Neural cell (in vitro differentiated cells): ENCODE results near the gene SPRR1B. TPM values are rescaled to one million over a fixed set of nuclear protein-coding genes. Genes with fewer than 3 reads are reported as not detected.

ENCODE experiments used
- H2AFZ ChIP-seq: fragments of 200-600, 300-800 bp; sonication (generic), shearing (Covaris generic); 2 replicates; pipeline ENCODE4 v1.6.0; 2014; ENCODE audit warnings: low read depth, mild to moderate bottlenecking, antibody characterized with exemption, low read length, moderate library complexity
- H3F3A ChIP-seq: fragments of 200-600 bp; shearing (Covaris generic); 2 replicates; pipeline ENCODE4 v1.6.1; 2016; ENCODE audit warnings: mild to moderate bottlenecking, moderate library complexity, mixed read lengths, antibody characterized with exemption, low read length; ENCODE audit not compliant: insufficient read depth, poor library complexity, severe bottlenecking
- H3K27ac ChIP-seq: fragments of 200-600, 300-800 bp; sonication (generic), shearing (Covaris generic); 2 replicates; pipeline ENCODE4 v1.5.1; 2014; ENCODE audit warnings: mild to moderate bottlenecking, low read length, moderate library complexity
- H3K27me3 ChIP-seq: fragments of 300-800, 200-600 bp; sonication (generic), shearing (Covaris generic); 2 replicates; pipeline ENCODE4 v1.6.0; 2014; ENCODE audit warnings: mild to moderate bottlenecking, low read depth, low read length, moderate library complexity; ENCODE audit not compliant: insufficient read depth
- H3K36me3 ChIP-seq: fragments of 300-800, 200-600 bp; sonication (generic), shearing (Covaris generic); 2 replicates; pipeline ENCODE4 v1.5.1; 2014; ENCODE audit warnings: mild to moderate bottlenecking, antibody characterized with exemption, low read length, moderate library complexity; ENCODE audit not compliant: insufficient read depth
- H3K4me2 ChIP-seq: fragments of 300-800, 200-600 bp; sonication (generic), shearing (Covaris generic); 2 replicates; pipeline ENCODE4 v1.6.0; 2014; ENCODE audit warnings: mild to moderate bottlenecking, low read length
- H3K4me3 ChIP-seq: fragments of 300-800, 200-600 bp; sonication (generic), shearing (Covaris generic); 2 replicates; pipeline ENCODE4 v1.5.1; 2014; ENCODE audit warnings: mild to moderate bottlenecking, low read length, moderate library complexity
- H3K79me2 ChIP-seq: fragments of 200-600 bp; shearing (Covaris generic); replicated peaks from 2 replicates; pipeline ENCODE4 v1.6.0; 2014; ENCODE audit warnings: mild to moderate bottlenecking, low read length, moderate library complexity; ENCODE audit not compliant: insufficient read depth
- H3K9ac ChIP-seq: fragments of 300-800, 200-600 bp; sonication (generic), shearing (Covaris generic); 2 replicates; pipeline ENCODE4 v1.6.1; 2016; ENCODE audit warnings: mild to moderate bottlenecking, low read length, mixed read lengths
- H3K9me2 ChIP-seq: fragments of 200-600 bp; shearing (Covaris generic); 2 replicates; pipeline ENCODE4 v1.6.1; 2016; ENCODE audit warnings: mild to moderate bottlenecking, low read length, mixed read lengths; ENCODE audit not compliant: insufficient read depth
- H3K9me3 ChIP-seq: fragments of 200-600, 300-800 bp; sonication (generic), shearing (Covaris generic); 2 replicates; pipeline ENCODE4 v1.6.1; 2016; ENCODE audit warnings: mild to moderate bottlenecking, mixed run types, low read length, moderate library complexity, mixed read lengths
- H4K20me1 ChIP-seq: fragments of 200-600 bp; shearing (Covaris generic); 2 replicates; pipeline ENCODE4 v1.6.1; 2016; ENCODE audit warnings: mild to moderate bottlenecking, mixed run types; ENCODE audit not compliant: insufficient read depth
- CTCF ChIP-seq: fragments of 450-650 bp; IDR thresholded peaks from 2 replicates; pipeline ENCODE4 v1.5.1; 2014; ENCODE audit warnings: antibody characterized with exemption, mild to moderate bottlenecking, moderate library complexity; ENCODE audit not compliant: poor library complexity, severe bottlenecking
- EP300 ChIP-seq: fragments of 450-650 bp; conservative IDR thresholded peaks from 2 replicates; pipeline ENCODE4 v1.6.1; 2014; ENCODE audit warnings: antibody characterized with exemption, mild to moderate bottlenecking, moderate library complexity; ENCODE audit not compliant: poor library complexity, severe bottlenecking
- EZH2 ChIP-seq: fragments of 200-600, 300-800 bp; shearing (Covaris generic), sonication (generic); IDR thresholded peaks from 2 replicates; pipeline ENCODE4 v1.6.1; 2014; ENCODE audit warnings: antibody characterized with exemption, low read length, borderline replicate concordance, mild to moderate bottlenecking; ENCODE audit not compliant: insufficient read depth, poor library complexity, severe bottlenecking
- MXI1 ChIP-seq: fragments of 450-650 bp; conservative IDR thresholded peaks from 2 replicates; pipeline ENCODE4 v1.6.1; 2014; ENCODE audit warnings: antibody characterized with exemption, mild to moderate bottlenecking; ENCODE audit not compliant: poor library complexity, severe bottlenecking
- POLR2AphosphoS5 ChIP-seq: IDR thresholded peaks from 2 replicates; pipeline ENCODE4 v1.6.1; 2012
- RAD21 ChIP-seq: fragments of 450-650 bp; conservative IDR thresholded peaks from 2 replicates; pipeline ENCODE4 v1.6.1; 2014; ENCODE audit warnings: antibody characterized with exemption, mild to moderate bottlenecking, moderate library complexity
- REST ChIP-seq: IDR thresholded peaks from 2 replicates; pipeline ENCODE4 v1.6.1; 2012; ENCODE audit warnings: borderline replicate concordance
- SMC3 ChIP-seq: fragments of 450-650 bp; conservative IDR thresholded peaks from 2 replicates; pipeline ENCODE4 v1.6.1; 2014; ENCODE audit warnings: antibody characterized with exemption, mild to moderate bottlenecking, moderate library complexity; ENCODE audit not compliant: poor library complexity
- TAF1 ChIP-seq: IDR thresholded peaks from 2 replicates; pipeline ENCODE4 v1.6.1; 2012; ENCODE audit warnings: low read depth
- polyA plus RNA-seq: library from polyadenylated mRNA; depleted of rRNA; stranded (reverse); fragments of >200 nt; gene quantifications from 2 replicates; pipeline ENCODE4 v1.2.3, GENCODE V29; 2014

SPRR1B gene
- polyA plus RNA-seq, 1 donor from 2014 or later = not detected

- no peaks in the 10 kb centered on the region for H3K9me2 ChIP-seq
- no peaks in the 10 kb centered on the region for H3K79me2 ChIP-seq
- no peaks in the 10 kb centered on the region for H3K36me3 ChIP-seq
- no peak within 1 kb of the TSS for H3K4me3 ChIP-seq
- no peaks in the 10 kb centered on the region for H3F3A ChIP-seq
- no peaks in the 10 kb centered on the region for H4K20me1 ChIP-seq
- H3K4me2 ChIP-seq = no peak within 1 kb of the TSS
- H3K27ac ChIP-seq = no peak within 1 kb of the TSS
- TF ChIP-seq EP300 = no peak
- no peak for TF ChIP-seq TAF1
- TF ChIP-seq RAD21 = no peak
- no peak for TF ChIP-seq REST
- no peak for TF ChIP-seq MXI1
- TF ChIP-seq CTCF = no peak
- no peak for TF ChIP-seq EZH2
- TF ChIP-seq POLR2AphosphoS5 = no peak
- TF ChIP-seq SMC3 = no peak
- no peaks in the 10 kb centered on the region for H3K9me3 ChIP-seq
- no peaks in the 10 kb centered on the region for H3K27me3 ChIP-seq
- no peak within 1 kb of the TSS for H3K9ac ChIP-seq
- no peak within 1 kb of the TSS for H2AFZ ChIP-seq
Measured at GRCh38 chr1:153071511-153071910, 40.5 kb downstream of the SPRR1B start, which contains the start of gene SPRR2B. Gene SPRR2B, minus strand, starts transcription at chr1:153071611. Its CDS starts 772 bp downstream, at chr1:153070839.

GRCh38 chr1:153072806-153073726, 42.1 kb downstream of the SPRR1B start:
- no peaks in the 10 kb centered on the region for H3K79me2 ChIP-seq
- no peak overlapping the region for H3K9ac ChIP-seq
- no peaks in the 10 kb centered on the region for H3K36me3 ChIP-seq
- no peak overlapping the region for H3K4me2 ChIP-seq
- no peaks in the 10 kb centered on the region for H3K27me3 ChIP-seq
- no peak overlapping the region for H2AFZ ChIP-seq
- no peak overlapping the region for H3K27ac ChIP-seq
- H3K9me3 ChIP-seq = no peaks in the 10 kb centered on the region
- no peaks in the 10 kb centered on the region for H4K20me1 ChIP-seq
- H3F3A ChIP-seq = no peaks in the 10 kb centered on the region
- no peaks in the 10 kb centered on the region for H3K9me2 ChIP-seq
- H3K4me3 ChIP-seq = no peak overlapping the region
- TF ChIP-seq TAF1 = no peak
- TF ChIP-seq POLR2AphosphoS5 = no peak
- no peak for TF ChIP-seq EZH2
- TF ChIP-seq EP300 = no peak
- no peak for TF ChIP-seq REST
- no peak for TF ChIP-seq RAD21
- TF ChIP-seq MXI1 = no peak
- TF ChIP-seq SMC3 = no peak
- no peak for TF ChIP-seq CTCF
